HG02943 (cell line): ENCODE results near the gene HSPA9.

Experiments
- ATAC-seq: cut with Tn5 transposase; IDR thresholded peaks from one replicate; pipeline ENCODE4 v1.9.1; 2021; ENCODE audit warnings: mild to moderate bottlenecking, low read depth, moderate library complexity; ENCODE audit not compliant: unreplicated experiment

The HSPA9 gene

GRCh38 chr5:138575194-138576015 lies at the start of gene HSPA9:
Gene HSPA9 (minus strand): TSS chr5:138575401. CDS start chr5:138575318, 83 bp downstream.
- peak; percentile 87 for ATAC-seq

GRCh38 chr5:138623053-138623452 lies 47.9 kb upstream of the HSPA9 start:
- no peak for ATAC-seq

GRCh38 chr5:138622051-138622450 lies 46.9 kb upstream of the HSPA9 start:
- ATAC-seq = no peak

GRCh38 chr5:138620663-138621224 lies 45.5 kb upstream of the HSPA9 start:
- no peak for ATAC-seq

- no peak for ATAC-seq
Observed at GRCh38 chr5:138616508-138616907, 41.3 kb upstream of the HSPA9 start.

GRCh38 chr5:138615461-138615860 lies 40.3 kb upstream of the HSPA9 start:
- no peak for ATAC-seq

- ATAC-seq = no peak
Observed at GRCh38 chr5:138611678-138612218, 36.5 kb upstream of the HSPA9 start.

GRCh38 chr5:138610918-138611677 lies 35.9 kb upstream of the HSPA9 start:
- no peak for ATAC-seq

GRCh38 chr5:138610415-138610917 lies 35.3 kb upstream of the HSPA9 start:
- no peak for ATAC-seq

GRCh38 chr5:138606378-138607064 lies 31.3 kb upstream of the HSPA9 start:
- no peak for ATAC-seq

GRCh38 chr5:138605254-138605972 lies 30.2 kb upstream of the HSPA9 start:
- peak; percentile 83 for ATAC-seq

GRCh38 chr5:138604176-138604785 lies 29.1 kb upstream of the HSPA9 start:
- ATAC-seq = no peak

- no peak for ATAC-seq
Observed at GRCh38 chr5:138603249-138603920, 28.2 kb upstream of the HSPA9 start.

GRCh38 chr5:138602371-138603000 lies 27.3 kb upstream of the HSPA9 start:
- no peak for ATAC-seq

- ATAC-seq = no peak
Observed at GRCh38 chr5:138601444-138601843, 26.2 kb upstream of the HSPA9 start.

GRCh38 chr5:138600446-138600845 lies 25.2 kb upstream of the HSPA9 start:
- no peak for ATAC-seq

- ATAC-seq = no peak
Observed at GRCh38 chr5:138597661-138598400, 22.6 kb upstream of the HSPA9 start.
